Right lobe of liver (tissue), 4 donors: Measurements from ENCODE around the gene SNCAIP.

ENCODE experiments used
- POLR2A ChIP-seq: fragments of 450-650 bp; IDR thresholded peaks from one replicate; pipeline ENCODE4 v1.6.1; 2017; ENCODE audit warnings: antibody characterized with exemption, mild to moderate bottlenecking
- TF ChIP-seq, protein P1 (sequence below), 4 donors: fragments of 200-600 bp in 3 of 4; fragments of 450-650 bp in 1 of 4; IDR thresholded peaks; one replicate each; pipeline versions ENCODE4 v1.5.1 to v1.8.0; 2016 to 2022; ENCODE audit warnings: antibody characterized with exemption in 4 of 4, mild to moderate bottlenecking in 2 of 4
- donor health status: DM: no; HTN: no; CAD: no.
- donor health status: DM: no; HTN: no; CAD: no.
- donor health status: DM: no; HTN: yes; CAD: no.

DNA sequence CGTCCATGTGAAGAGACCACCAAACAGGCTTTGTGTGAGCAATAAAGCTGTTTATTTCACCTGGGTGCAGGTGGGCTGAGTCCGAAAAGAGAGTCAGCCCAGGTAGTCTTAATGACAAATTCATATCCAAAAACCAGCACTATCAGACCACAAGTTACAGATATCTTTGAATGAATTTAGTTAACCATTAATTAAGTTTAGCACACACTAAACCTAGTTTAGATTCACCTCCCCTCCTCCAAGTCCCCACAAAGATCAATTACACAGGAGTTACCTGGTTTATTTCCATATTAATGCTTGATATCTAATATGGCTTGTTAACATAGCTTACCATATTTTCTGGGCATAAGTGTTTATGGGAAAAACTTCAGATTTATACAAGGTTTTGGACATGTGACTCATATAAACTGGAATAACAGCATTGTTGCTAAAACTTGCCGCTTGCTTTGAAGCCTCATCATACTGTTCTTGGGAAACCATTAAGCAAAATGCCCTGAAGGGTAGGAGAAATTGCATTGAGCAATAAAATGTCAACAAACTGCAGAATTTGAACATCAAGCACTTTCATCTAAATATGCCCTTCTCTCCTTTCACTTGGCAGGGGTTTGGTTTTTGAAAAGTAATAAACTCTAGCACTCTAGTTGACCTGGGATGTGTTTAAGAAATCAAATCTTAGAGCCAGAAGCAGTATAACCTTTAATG, 166.9 kb downstream of the SNCAIP start:
- TF ChIP-seq, protein P1, sequence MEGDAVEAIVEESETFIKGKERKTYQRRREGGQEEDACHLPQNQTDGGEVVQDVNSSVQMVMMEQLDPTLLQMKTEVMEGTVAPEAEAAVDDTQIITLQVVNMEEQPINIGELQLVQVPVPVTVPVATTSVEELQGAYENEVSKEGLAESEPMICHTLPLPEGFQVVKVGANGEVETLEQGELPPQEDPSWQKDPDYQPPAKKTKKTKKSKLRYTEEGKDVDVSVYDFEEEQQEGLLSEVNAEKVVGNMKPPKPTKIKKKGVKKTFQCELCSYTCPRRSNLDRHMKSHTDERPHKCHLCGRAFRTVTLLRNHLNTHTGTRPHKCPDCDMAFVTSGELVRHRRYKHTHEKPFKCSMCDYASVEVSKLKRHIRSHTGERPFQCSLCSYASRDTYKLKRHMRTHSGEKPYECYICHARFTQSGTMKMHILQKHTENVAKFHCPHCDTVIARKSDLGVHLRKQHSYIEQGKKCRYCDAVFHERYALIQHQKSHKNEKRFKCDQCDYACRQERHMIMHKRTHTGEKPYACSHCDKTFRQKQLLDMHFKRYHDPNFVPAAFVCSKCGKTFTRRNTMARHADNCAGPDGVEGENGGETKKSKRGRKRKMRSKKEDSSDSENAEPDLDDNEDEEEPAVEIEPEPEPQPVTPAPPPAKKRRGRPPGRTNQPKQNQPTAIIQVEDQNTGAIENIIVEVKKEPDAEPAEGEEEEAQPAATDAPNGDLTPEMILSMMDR (IDR thresholded peaks at IDR 0.05) = no peak
- TF ChIP-seq POLR2A = no peak
